Activated naive CD4-positive, alpha-beta T cell treated with anti-CD3 and anti-CD28 coated beads, Interleukin-2, amount 10 ng/mL, durations not matched to agents 7 days and 5 days (primary cell): ENCODE data around the gene OIT3.
"Not testable (repeated sequence)": the region's sequence is repeated elsewhere in the genome, so short reads cannot be mapped to it uniquely, and the experiment has no call there.

Experiments used
- CTCF ChIA-PET: fragments of 350-600 bp; sonication (Branson Sonifier 250); formaldehyde crosslinking; loops from one replicate; lab custom pipeline; 2021; ENCODE audit warnings: antibody characterized with exemption; lab: Charles Lee
- DNase-seq: peaks from one replicate; pipeline ENCODE4 v3.0.0-alpha.2; 2020
- H3K27ac Mint-ChIP-seq: one replicate; pipeline ENCODE4 v1.8.0; 2021; ENCODE audit warnings: mild to moderate bottlenecking, moderate library complexity, mixed read lengths
- H3K27me3 Mint-ChIP-seq: one replicate; pipeline ENCODE4 v1.8.0; 2021; ENCODE audit warnings: mild to moderate bottlenecking, mixed read lengths
- H3K36me3 Mint-ChIP-seq: one replicate; pipeline ENCODE4 v1.8.0; 2021; ENCODE audit warnings: mixed read lengths
- H3K4me1 Mint-ChIP-seq: one replicate; pipeline ENCODE4 v1.8.0; 2021; ENCODE audit warnings: mixed read lengths
- H3K4me3 Mint-ChIP-seq: one replicate; pipeline ENCODE4 v1.8.0; 2021; ENCODE audit warnings: mild to moderate bottlenecking, moderate library complexity, mixed read lengths
- H3K9me3 Mint-ChIP-seq: one replicate; pipeline ENCODE4 v1.8.0; 2021; ENCODE audit warnings: mixed read lengths

The OIT3 gene

GRCh38 chr10:72886621-72887020 is 6.9 kb upstream of the OIT3 start:
- Mint-ChIP-seq H3K27ac (no peak overlapping the region), H3K9me3 (peaks cover 5% of the 10 kb centered on the region), H3K27me3 (no peaks in the 10 kb centered on the region), H3K4me3 (no peak overlapping the region), H3K4me1 (peaks cover 17% of the 10 kb centered on the region), H3K36me3 (peaks cover 14% of the 10 kb centered on the region)
- DNase-seq = no peak
- CTCF ChIA-PET = no interaction called here

GRCh38 chr10:72887043-72887442 is 6.5 kb upstream of the OIT3 start:
- Mint-ChIP-seq H3K4me3 (no peak overlapping the region), H3K27ac (no peak overlapping the region)

GRCh38 chr10:72888151-72888638 is 5.3 kb upstream of the OIT3 start:
- H3K27me3 Mint-ChIP-seq = peaks cover 4% of the 10 kb centered on the region
- H3K4me3 Mint-ChIP-seq = no peak overlapping the region
- no peaks in the 10 kb centered on the region for H3K9me3 Mint-ChIP-seq
- no peak overlapping the region for H3K27ac Mint-ChIP-seq
- DNase-seq = no peak
- H3K36me3 Mint-ChIP-seq = peaks cover 14% of the 10 kb centered on the region
- CTCF ChIA-PET = no interaction called here
- peaks cover 17% of the 10 kb centered on the region for H3K4me1 Mint-ChIP-seq

More at GRCh38 chr10:72887043-72887442, 6.5 kb upstream of the OIT3 start:
- Mint-ChIP-seq H3K27me3 (no peaks in the 10 kb centered on the region), H3K36me3 (peaks cover 14% of the 10 kb centered on the region), H3K4me1 (peaks cover 17% of the 10 kb centered on the region), H3K9me3 (peaks cover 3% of the 10 kb centered on the region)
- CTCF ChIA-PET = no interaction called here
- DNase-seq = no peak

GRCh38 chr10:72889391-72889831 is 4.1 kb upstream of the OIT3 start:
- no peak for DNase-seq
- Mint-ChIP-seq H3K4me1 (peaks cover 17% of the 10 kb centered on the region), H3K9me3 (no peaks in the 10 kb centered on the region), H3K4me3 (no peak overlapping the region), H3K36me3 (peaks cover 14% of the 10 kb centered on the region), H3K27me3 (peaks cover 4% of the 10 kb centered on the region), H3K27ac (no peak overlapping the region)
- CTCF ChIA-PET = no interaction called here

GRCh38 chr10:72890086-72890485 is 3.5 kb upstream of the OIT3 start:
- H3K36me3 Mint-ChIP-seq = peaks cover 14% of the 10 kb centered on the region
- H3K4me1 Mint-ChIP-seq = peaks cover 17% of the 10 kb centered on the region

GRCh38 chr10:72895236-72895850 is 1.8 kb downstream of the OIT3 start:
- CTCF ChIA-PET = no interaction called here
- Mint-ChIP-seq H3K27me3 (peaks cover 14% of the 10 kb centered on the region), H3K4me1 (no peaks in the 10 kb centered on the region), H3K9me3 (no peaks in the 10 kb centered on the region), H3K36me3 (no peaks in the 10 kb centered on the region), H3K4me3 (no peak overlapping the region), H3K27ac (no peak overlapping the region)
- no peak for DNase-seq

More at GRCh38 chr10:72890086-72890485, 3.5 kb upstream of the OIT3 start:
- no peak overlapping the region for H3K4me3 Mint-ChIP-seq
- H3K27me3 Mint-ChIP-seq = peaks cover 6% of the 10 kb centered on the region
- CTCF ChIA-PET = no interaction called here
- no peak overlapping the region for H3K27ac Mint-ChIP-seq
- DNase-seq = no peak
- no peaks in the 10 kb centered on the region for H3K9me3 Mint-ChIP-seq

GRCh38 chr10:72898616-72899015 is 5.1 kb downstream of the OIT3 start:
- Mint-ChIP-seq H3K4me3 (no peak overlapping the region), H3K9me3 (no peaks in the 10 kb centered on the region), H3K27ac (no peak overlapping the region), H3K4me1 (no peaks in the 10 kb centered on the region), H3K27me3 (peaks cover 9% of the 10 kb centered on the region), H3K36me3 (no peaks in the 10 kb centered on the region)
- CTCF ChIA-PET = no interaction called here
- no peak for DNase-seq

GRCh38 chr10:72899545-72899944 is 6.0 kb downstream of the OIT3 start:
- H3K4me3 Mint-ChIP-seq = no peak overlapping the region
- H3K27me3 Mint-ChIP-seq = peaks cover 13% of the 10 kb centered on the region
- DNase-seq = no peak
- H3K4me1 Mint-ChIP-seq = no peaks in the 10 kb centered on the region
- no peaks in the 10 kb centered on the region for H3K36me3 Mint-ChIP-seq
- CTCF ChIA-PET = no interaction called here
- no peaks in the 10 kb centered on the region for H3K9me3 Mint-ChIP-seq
- H3K27ac Mint-ChIP-seq = no peak overlapping the region

- H3K36me3 Mint-ChIP-seq, H3K4me1 Mint-ChIP-seq, CTCF ChIA-PET, H3K27ac Mint-ChIP-seq, H3K4me3 Mint-ChIP-seq, DNase-seq, H3K9me3 Mint-ChIP-seq: not testable (repeated sequence)
- peaks cover 15% of the 10 kb centered on the region for H3K27me3 Mint-ChIP-seq
Measured at GRCh38 chr10:72903941-72904446, 10.5 kb downstream of the OIT3 start.

- Mint-ChIP-seq H3K4me3 (no peak overlapping the region), H3K4me1 (no peaks in the 10 kb centered on the region), H3K9me3 (no peaks in the 10 kb centered on the region), H3K27ac (no peak overlapping the region), H3K27me3 (peaks cover 16% of the 10 kb centered on the region), H3K36me3 (no peaks in the 10 kb centered on the region)
- DNase-seq = no peak
- CTCF ChIA-PET = no interaction called here
Measured at GRCh38 chr10:72904806-72905205, 11.3 kb downstream of the OIT3 start.

- Mint-ChIP-seq H3K4me3 (no peak overlapping the region), H3K27ac (no peak overlapping the region), H3K4me1 (no peaks in the 10 kb centered on the region), H3K36me3 (no peaks in the 10 kb centered on the region), H3K9me3 (no peaks in the 10 kb centered on the region), H3K27me3 (peaks cover 16% of the 10 kb centered on the region)
- CTCF ChIA-PET = no interaction called here
- DNase-seq = no peak
Measured at GRCh38 chr10:72906446-72906845, 12.9 kb downstream of the OIT3 start.

GRCh38 chr10:72910705-72911104 is 17.2 kb downstream of the OIT3 start:
- H3K36me3 Mint-ChIP-seq = no peaks in the 10 kb centered on the region
- H3K27me3 Mint-ChIP-seq = peaks cover 12% of the 10 kb centered on the region
- H3K4me3 Mint-ChIP-seq = no peak overlapping the region
- DNase-seq = no peak
- CTCF ChIA-PET = no interaction called here
- no peaks in the 10 kb centered on the region for H3K4me1 Mint-ChIP-seq
- no peaks in the 10 kb centered on the region for H3K9me3 Mint-ChIP-seq
- H3K27ac Mint-ChIP-seq = no peak overlapping the region

GRCh38 chr10:72911758-72912157 is 18.2 kb downstream of the OIT3 start:
- CTCF ChIA-PET = no interaction called here
- Mint-ChIP-seq H3K4me1 (no peaks in the 10 kb centered on the region), H3K27ac (no peak overlapping the region), H3K36me3 (no peaks in the 10 kb centered on the region), H3K9me3 (no peaks in the 10 kb centered on the region), H3K27me3 (peaks cover 7% of the 10 kb centered on the region), H3K4me3 (no peak overlapping the region)
- DNase-seq = no peak

GRCh38 chr10:72912736-72913135 is 19.2 kb downstream of the OIT3 start:
- DNase-seq = no peak
- no peak overlapping the region for H3K27ac Mint-ChIP-seq
- CTCF ChIA-PET = no interaction called here
- no peak overlapping the region for H3K4me3 Mint-ChIP-seq
- no peaks in the 10 kb centered on the region for H3K36me3 Mint-ChIP-seq
- H3K4me1 Mint-ChIP-seq = no peaks in the 10 kb centered on the region
- H3K27me3 Mint-ChIP-seq = peaks cover 7% of the 10 kb centered on the region
- H3K9me3 Mint-ChIP-seq = no peaks in the 10 kb centered on the region

GRCh38 chr10:72913287-72913686 is 19.7 kb downstream of the OIT3 start:
- CTCF ChIA-PET = no interaction called here
- Mint-ChIP-seq H3K4me3 (no peak overlapping the region), H3K9me3 (no peaks in the 10 kb centered on the region), H3K36me3 (no peaks in the 10 kb centered on the region), H3K27ac (no peak overlapping the region), H3K27me3 (peaks cover 7% of the 10 kb centered on the region), H3K4me1 (no peaks in the 10 kb centered on the region)
- no peak for DNase-seq
